Right ventricle myocardium superior (tissue), 1 donor: Measurements from ENCODE around the gene PSMD13. TPM values are rescaled to one million over a fixed set of nuclear protein-coding genes. Genes with fewer than 3 reads are reported as not detected.
"Not testable (repeated sequence)": the region's sequence is repeated elsewhere in the genome, so short reads cannot be mapped to it uniquely, and the experiment has no call there.

Source experiments
- ATAC-seq: fragments of 200-7000 bp; cut with Tn5 transposase; one replicate; pipeline ENCODE4 v1.9.1; 2020; ENCODE audit warnings: mild to moderate bottlenecking; ENCODE audit not compliant: poor library complexity
- DNase-seq: peaks from one replicate; pipeline ENCODE4 v3.0.0-alpha.2; 2020
- intact Hi-C: fragments of 100-400 bp; cut with DNase I; formaldehyde crosslinking; loops from one replicate; pipeline ENCODE4 v1.11.2; 2022
- long read RNA-seq: library from polyadenylated mRNA; unstranded; transcript quantifications from one replicate; pipeline ENCODE4 v2.0.0, GENCODE V29; 2021
- total RNA-seq: library from RNA; stranded (reverse); fragmentation: NEBNext Ultra II Directional; extraction: Animal tissue kit (Norgen Biotek cat#: 25700); gene quantifications from one replicate; pipeline ENCODE4 v1.2.1, GENCODE V29; 2021
- donor health status: DM: no; HTN: yes; CAD: no; lungs with severe emphysema.

The PSMD13 gene
- total RNA-seq: 93.4 TPM
- long read RNA-seq, transcript PSMD13-212 (13 exons, 1,991 nt): major isoform, 157 of 177 reads
- long read RNA-seq, transcript PSMD13-207 (1 exons, 2,200 nt): minor isoform, 9 of 177 reads
- long read RNA-seq, partial matches to known transcripts: 3 of 177 reads
- long read RNA-seq, other reads (novel, unspliced or antisense): 5 of 177 reads

DNA sequence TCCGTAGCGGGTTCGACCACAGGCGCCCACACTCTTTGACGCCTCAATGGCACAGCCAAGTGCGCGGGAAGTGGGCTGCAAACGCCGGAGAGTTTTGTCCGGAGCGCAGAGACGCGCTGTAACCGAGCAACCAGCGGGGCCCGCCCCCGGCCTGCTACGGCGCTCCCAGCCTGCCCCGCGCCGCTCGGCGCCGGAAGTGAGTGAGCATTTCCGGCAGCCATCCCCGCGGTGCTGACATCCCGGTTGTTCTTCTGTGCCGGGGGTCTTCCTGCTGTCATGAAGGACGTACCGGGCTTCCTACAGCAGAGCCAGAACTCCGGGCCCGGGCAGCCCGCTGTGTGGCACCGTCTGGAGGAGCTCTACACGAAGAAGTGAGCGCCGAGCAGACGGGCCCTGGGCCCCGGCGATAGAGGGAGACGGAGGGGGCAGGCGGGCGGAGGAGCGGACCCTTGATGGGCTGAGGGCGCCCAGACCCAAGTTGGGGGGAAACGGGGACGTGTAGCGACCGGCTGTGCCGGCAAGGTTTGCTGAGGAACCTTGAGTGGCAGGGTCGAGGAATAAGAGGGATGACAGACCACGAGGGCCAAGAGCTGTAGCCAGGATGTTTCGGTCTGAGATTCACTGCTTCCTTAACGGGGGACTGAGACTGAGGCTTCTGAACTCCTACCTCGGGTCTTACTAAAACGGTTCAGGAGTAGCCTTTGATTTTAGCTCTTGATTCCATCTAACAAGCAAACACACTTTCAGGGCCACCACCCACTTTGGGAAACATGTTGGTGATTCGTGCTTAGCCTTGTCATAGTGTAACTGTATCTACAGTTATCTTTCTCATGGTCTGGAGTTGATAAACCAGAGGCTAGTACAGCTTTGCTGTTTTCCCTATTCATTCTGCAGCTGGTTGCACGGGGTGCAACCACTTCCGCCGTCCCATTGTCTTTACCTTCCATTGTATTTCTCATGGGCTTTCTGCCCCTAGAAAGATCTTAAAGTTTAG, at the start of gene PSMD13:
PSMD13 (plus strand) TSS at position 203 of the 994 bp plus-strand sequence; CDS start at position 277, 74 bp downstream.
- intact Hi-C loops: no loop called here
- ATAC-seq (peak; percentile 94), DNase-seq (peak; percentile 93)

GRCh38 chr11:189200-189783, 47.5 kb upstream of the PSMD13 start:
- intact Hi-C loops: not testable (repeated sequence)
- DNase-seq: peak; percentile 44
- peak; percentile 62 for ATAC-seq

DNA sequence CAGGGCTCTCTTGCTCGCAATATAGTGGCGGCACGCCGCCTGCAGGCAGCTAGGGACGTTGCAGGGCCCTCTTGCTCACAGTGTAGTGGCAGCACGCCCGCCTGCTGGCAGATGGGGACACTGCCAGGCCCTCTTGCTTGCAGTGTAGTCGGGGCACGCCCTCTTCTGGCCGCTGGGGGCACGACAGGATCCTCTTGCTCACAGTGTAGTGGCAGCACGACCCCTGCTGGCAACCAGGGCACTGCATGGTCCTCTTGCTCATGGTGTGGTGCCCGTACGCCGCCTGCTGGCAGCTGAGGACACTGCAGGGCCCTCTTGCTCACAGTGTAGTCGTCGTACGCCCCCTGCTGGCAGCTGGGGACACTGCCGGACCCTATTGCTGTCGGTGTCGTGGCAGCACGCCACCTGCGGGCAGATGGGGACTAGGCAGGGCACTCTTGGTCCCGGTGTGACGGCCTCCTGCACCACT, 46.9 kb upstream of the PSMD13 start:
- DNase-seq: peak; percentile 46
- ATAC-seq: peak; percentile 64
- intact Hi-C loops: not testable (repeated sequence)

- ATAC-seq, DNase-seq, intact Hi-C loops: not testable (repeated sequence)
These were observed 46.2 kb upstream of the PSMD13 start for GRCh38 chr11:190546-190945.

- ATAC-seq: peak; percentile 70
- DNase-seq: peak; percentile 43
- intact Hi-C loops: not testable (repeated sequence)
These were observed 45.0 kb upstream of the PSMD13 start for GRCh38 chr11:191490-192478.

GRCh38 chr11:192674-193128, 44.1 kb upstream of the PSMD13 start, which contains the start of gene SCGB1C1:
Gene SCGB1C1, plus strand, starts transcription at chr11:193078. Its CDS starts 22 bp downstream, at chr11:193100.
- ATAC-seq, DNase-seq, intact Hi-C loops: not testable (repeated sequence)

GRCh38 chr11:193481-193880, 43.3 kb upstream of the PSMD13 start:
- ATAC-seq, intact Hi-C loops: not testable (repeated sequence)
- peak; percentile 30 for DNase-seq

GRCh38 chr11:196786-197731, 39.7 kb upstream of the PSMD13 start:
- intact Hi-C loops: no loop called here
- DNase-seq: peak; percentile 23
- ATAC-seq: no peak

- intact Hi-C loops: no loop called here
- ATAC-seq: no peak
- DNase-seq: peak; percentile 28
These were observed 39.0 kb upstream of the PSMD13 start for GRCh38 chr11:197741-198235.

DNA sequence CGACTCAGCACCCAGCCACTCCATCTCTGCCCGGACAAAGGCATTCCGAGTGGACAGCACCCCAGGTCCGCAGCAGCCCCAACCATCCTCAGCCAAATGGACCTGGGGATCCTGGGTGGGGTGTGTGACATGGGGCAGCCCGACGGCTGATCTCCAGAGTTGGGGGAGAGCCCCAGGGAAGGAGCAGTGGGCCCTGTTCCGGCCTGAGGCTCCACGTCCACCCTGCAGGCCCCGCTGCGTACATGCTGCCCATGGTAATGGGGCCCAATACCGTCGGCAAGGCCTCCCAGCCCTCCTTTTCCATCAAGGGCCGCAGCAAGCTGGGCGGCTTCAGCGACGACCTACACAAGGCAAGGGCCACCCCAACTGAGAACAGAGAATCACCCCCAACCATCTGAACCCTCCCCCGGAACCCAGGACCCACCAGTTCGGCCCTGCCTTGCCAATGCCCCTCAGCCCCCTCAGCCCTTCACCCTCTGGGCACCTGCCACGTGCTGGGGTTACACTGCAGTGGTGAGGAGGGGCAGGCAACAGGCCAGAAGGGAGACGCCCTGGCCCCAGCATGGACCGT, 38.5 kb upstream of the PSMD13 start:
- ATAC-seq (no peak), DNase-seq (peak; percentile 32)
- intact Hi-C loops: no loop called here

DNA sequence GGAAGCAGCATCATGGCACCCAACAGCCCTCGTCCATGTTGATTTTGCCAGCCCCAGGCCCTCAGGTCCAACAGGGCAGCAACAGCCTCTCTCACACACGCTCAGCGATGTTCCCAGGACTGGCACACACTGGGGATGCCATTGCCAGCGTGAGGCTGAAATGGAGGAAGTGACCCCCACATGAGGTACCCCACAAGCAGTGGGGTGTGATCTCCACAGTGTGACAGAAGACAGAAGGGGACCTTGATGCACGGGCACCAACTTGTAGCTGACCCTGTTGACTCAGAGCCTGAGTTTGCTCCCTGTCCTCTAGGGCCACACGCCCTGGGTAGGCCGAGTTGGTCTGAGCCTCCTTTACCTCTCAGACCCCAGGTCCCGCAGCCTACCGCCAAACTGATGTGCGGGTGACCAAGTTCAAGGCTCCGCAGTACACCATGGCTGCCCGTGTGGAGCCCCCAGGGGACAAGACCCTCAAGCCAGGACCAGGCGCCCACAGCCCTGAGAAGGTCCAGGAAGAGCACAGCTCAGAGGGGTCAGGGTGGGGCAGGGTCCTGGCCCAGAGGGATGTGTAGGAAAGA, 37.7 kb upstream of the PSMD13 start:
- intact Hi-C loops: no loop called here
- DNase-seq: peak; percentile 37

DNA sequence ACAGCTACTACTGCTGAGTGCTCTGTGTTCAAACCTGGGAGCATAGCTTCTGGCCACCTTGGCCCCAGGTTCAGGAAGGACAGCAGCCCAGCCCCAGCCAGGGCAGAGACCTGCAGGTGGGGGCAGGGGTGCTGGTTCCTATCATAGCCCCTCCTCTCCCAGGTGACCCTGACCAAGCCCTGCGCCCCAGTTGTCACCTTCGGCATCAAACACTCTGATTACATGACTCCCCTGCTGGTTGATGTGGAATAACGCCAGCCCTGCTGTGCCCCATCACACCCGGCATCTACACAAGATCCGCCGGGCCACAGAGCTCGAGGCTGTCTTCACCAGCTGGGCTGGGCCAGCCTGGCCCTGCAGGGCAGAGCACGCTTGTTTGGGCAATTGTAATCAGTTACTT, 37.0 kb upstream of the PSMD13 start:
- no peak for DNase-seq
- intact Hi-C loops: loop anchor here (10.0 kb wide), 1 partner anchor 315 kb away; no protein-coding TSS in a partner anchor
- no peak for ATAC-seq

More for the DNA sequence above, 37.7 kb upstream of the PSMD13 start:
- no peak for ATAC-seq

- intact Hi-C loops: loop anchor here (10.0 kb wide), 1 partner anchor 314 kb away; no protein-coding TSS in a partner anchor
These were observed 36.4 kb upstream of the PSMD13 start for GRCh38 chr11:200224-201003.

DNA sequence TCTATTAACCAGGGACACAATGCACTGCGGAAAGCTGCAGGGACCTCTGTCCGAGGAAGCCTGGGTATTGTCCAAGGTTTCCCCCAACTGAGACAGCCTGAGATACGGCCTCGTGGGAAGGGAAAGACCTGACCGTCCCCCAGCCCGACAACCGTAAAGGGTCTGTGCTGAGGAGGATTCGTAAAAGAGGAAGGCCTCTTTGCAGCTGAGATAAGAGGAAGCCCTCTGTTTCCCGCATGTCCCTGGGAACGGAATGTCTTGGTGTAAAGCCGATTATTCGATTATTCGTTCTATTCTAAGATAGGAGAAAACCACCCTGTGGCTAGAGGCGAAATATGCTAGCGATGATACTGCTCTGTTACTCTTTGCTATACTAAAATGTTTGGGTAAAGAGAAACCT, 34.8 kb upstream of the PSMD13 start:
- ATAC-seq: no peak
- DNase-seq: peak; percentile 13
- intact Hi-C loops: loop anchor here (10.0 kb wide), 1 partner anchor 313 kb away; no protein-coding TSS in a partner anchor

More at GRCh38 chr11:200224-201003, 36.4 kb upstream of the PSMD13 start:
- no peak for ATAC-seq
- peak; percentile 35 for DNase-seq

GRCh38 chr11:202490-202889, 34.3 kb upstream of the PSMD13 start:
- peak; percentile 17 for DNase-seq
- intact Hi-C loops: loop anchor here (10.0 kb wide), 1 partner anchor 312 kb away; no protein-coding TSS in a partner anchor

More at GRCh38 chr11:202490-202889, 34.3 kb upstream of the PSMD13 start:
- ATAC-seq: no peak
